Measurements from ENCODE around the gene SRGAP1. TPM values are rescaled to one million over a fixed set of nuclear protein-coding genes. Genes with fewer than 3 reads are reported as not detected.
"Not testable (repeated sequence)": the region's sequence is repeated elsewhere in the genome, so short reads cannot be mapped to it uniquely, and the experiment has no call there.

Gene SRGAP1
- total RNA-seq, 1 experiment from 2014 or later: 28.3 TPM

GRCh38 chr12:64192644-64193444, 348.3 kb downstream of the SRGAP1 start:
- no peak for TF ChIP-seq CTCF (IDR thresholded peaks at IDR 0.05; ENCODE audit: unreplicated experiment)
- intact Hi-C loops (cut with micrococcal nuclease; ENCODE audit: unreplicated experiment): no loop called here
- CTCF ChIA-PET: no interaction called here
- no peak for DNase-seq
- no TSS peak for BruUV-seq (replicated peaks)
- Mint-ChIP-seq H3K36me3 (ENCODE audit: insufficient read depth, unreplicated experiment) (no peaks in the 10 kb centered on the region), H3K9me3 (ENCODE audit: low read depth, unreplicated experiment) (no peaks in the 10 kb centered on the region), H3K4me3 (ENCODE audit: low read depth, unreplicated experiment) (no peak overlapping the region), H3K27me3 (ENCODE audit: unreplicated experiment) (no peaks in the 10 kb centered on the region), H3K4me1 (ENCODE audit: low read depth, unreplicated experiment) (no peaks in the 10 kb centered on the region), H3K27ac (ENCODE audit: unreplicated experiment) (no peak overlapping the region)

DNA sequence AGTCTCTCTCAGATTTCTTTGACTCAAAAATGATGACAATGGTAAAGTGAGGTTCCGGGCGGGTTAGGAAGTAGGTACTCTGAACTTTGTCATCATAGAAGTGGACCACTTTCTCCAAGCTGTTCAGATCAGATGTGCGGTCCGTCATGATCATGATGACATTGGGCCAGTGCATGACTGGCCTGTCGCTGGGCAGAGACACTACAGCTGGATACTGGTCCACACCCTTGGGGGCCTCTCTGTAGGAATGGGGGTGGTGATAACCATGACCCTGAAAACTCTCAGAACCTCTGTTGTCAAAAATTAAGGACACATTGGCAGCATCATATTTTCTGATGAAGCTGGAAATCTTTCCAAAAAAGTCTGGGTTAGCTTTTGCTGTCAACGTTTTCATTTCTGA, 349.4 kb downstream of the SRGAP1 start:
- Mint-ChIP-seq H3K36me3 (ENCODE audit: insufficient read depth, unreplicated experiment) (no peaks in the 10 kb centered on the region), H3K4me1 (ENCODE audit: low read depth, unreplicated experiment) (no peaks in the 10 kb centered on the region), H3K4me3 (ENCODE audit: low read depth, unreplicated experiment) (no peak overlapping the region), H3K27me3 (ENCODE audit: unreplicated experiment) (no peaks in the 10 kb centered on the region), H3K27ac (ENCODE audit: unreplicated experiment) (no peak overlapping the region), H3K9me3 (ENCODE audit: low read depth, unreplicated experiment) (no peaks in the 10 kb centered on the region)
- intact Hi-C loops (cut with micrococcal nuclease; ENCODE audit: unreplicated experiment): no loop called here
- no TSS peak for BruUV-seq (replicated peaks)
- no peak for TF ChIP-seq CTCF (IDR thresholded peaks at IDR 0.05; ENCODE audit: unreplicated experiment)
- CTCF ChIA-PET: interaction anchor here (0.5 kb wide), 1 partner anchor 1115 kb away, joined by 3 read pairs; no protein-coding TSS in a partner anchor
- DNase-seq: no peak

GRCh38 chr12:64194333-64195149, 350.0 kb downstream of the SRGAP1 start:
- intact Hi-C loops (cut with micrococcal nuclease; ENCODE audit: unreplicated experiment): no loop called here
- no peak overlapping the region for H3K4me3 Mint-ChIP-seq (ENCODE audit: low read depth, unreplicated experiment)
- CTCF ChIA-PET: no interaction called here
- no peak for TF ChIP-seq CTCF (IDR thresholded peaks at IDR 0.05; ENCODE audit: unreplicated experiment)
- H3K9me3 Mint-ChIP-seq (ENCODE audit: low read depth, unreplicated experiment): no peaks in the 10 kb centered on the region
- H3K27me3 Mint-ChIP-seq (ENCODE audit: unreplicated experiment): no peaks in the 10 kb centered on the region
- no peaks in the 10 kb centered on the region for H3K4me1 Mint-ChIP-seq (ENCODE audit: low read depth, unreplicated experiment)
- no peak overlapping the region for H3K27ac Mint-ChIP-seq (ENCODE audit: unreplicated experiment)
- BruUV-seq (replicated peaks): no TSS peak
- no peak for DNase-seq
- no peaks in the 10 kb centered on the region for H3K36me3 Mint-ChIP-seq (ENCODE audit: insufficient read depth, unreplicated experiment)

GRCh38 chr12:64195841-64196240, 351.3 kb downstream of the SRGAP1 start:
- H3K36me3 Mint-ChIP-seq (ENCODE audit: insufficient read depth, unreplicated experiment); BruUV-seq (replicated peaks); H3K4me1 Mint-ChIP-seq (ENCODE audit: low read depth, unreplicated experiment); CTCF ChIA-PET; H3K27me3 Mint-ChIP-seq (ENCODE audit: unreplicated experiment); H3K9me3 Mint-ChIP-seq (ENCODE audit: low read depth, unreplicated experiment); intact Hi-C loops (cut with micrococcal nuclease; ENCODE audit: unreplicated experiment); DNase-seq; H3K27ac Mint-ChIP-seq (ENCODE audit: unreplicated experiment); H3K4me3 Mint-ChIP-seq (ENCODE audit: low read depth, unreplicated experiment): not testable (repeated sequence)
